Measurements from ENCODE around the gene RANBP17. TPM values are rescaled to one million over a fixed set of nuclear protein-coding genes. Genes with fewer than 3 reads are reported as not detected.

RANBP17 gene
- total and polyA plus RNA-seq, 2 experiments from 2014 or later: 43.8 to 53.1 TPM

GRCh38 chr5:170875811-170876210 lies 14.0 kb downstream of the RANBP17 start (continued):
- TF ChIP-seq ZNF462 (CRISPR knock-in tag; IDR thresholded peaks at IDR 0.05): no peak

DNA sequence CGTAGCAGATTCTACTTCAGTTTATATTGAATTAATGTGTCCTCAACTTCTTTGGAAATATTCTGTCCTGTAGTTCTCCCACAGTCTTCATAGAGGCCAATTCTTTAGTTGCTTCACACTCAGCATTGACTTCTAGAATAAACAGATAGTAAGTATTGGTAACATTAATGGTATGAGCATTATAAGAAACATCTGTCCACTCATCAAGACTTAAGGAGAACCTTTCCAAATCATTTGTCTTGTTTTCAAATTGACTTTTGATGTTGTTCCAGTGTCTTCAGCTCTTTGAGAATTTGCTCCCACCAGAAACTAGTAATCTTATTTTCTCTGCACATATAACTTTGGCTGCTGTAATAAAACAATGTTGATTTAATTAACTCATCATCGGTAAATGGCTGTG lies 18.3 kb downstream of the RANBP17 start:
- Histone ChIP-seq H3K79me2 (replicated peaks; ENCODE audit: insufficient read depth) (peaks cover 27% of the 10 kb centered on the region), H3K4me3 (no peak overlapping the region), H3K9me2 (ENCODE audit: insufficient read depth) (no peaks in the 10 kb centered on the region), H4K20me1 (replicated peaks; ENCODE audit: insufficient read depth) (peaks cover 7% of the 10 kb centered on the region), H3K27me3 (ENCODE audit: insufficient read depth) (no peaks in the 10 kb centered on the region), H3K4me2 (no peak overlapping the region), H2AFZ (no peak overlapping the region), H3K36me3 (ENCODE audit: insufficient read depth) (no peaks in the 10 kb centered on the region), H3K4me1 (ENCODE audit: insufficient read depth) (peaks cover 12% of the 10 kb centered on the region), H3K27ac (ENCODE audit: low read depth) (no peak overlapping the region), H3F3A (replicated peaks; ENCODE audit: low read depth) (no peaks in the 10 kb centered on the region)
- ATAC-seq: no peak
- H3K4me1 Mint-ChIP-seq: peaks cover 25% of the 10 kb centered on the region
- H3K9me3 Mint-ChIP-seq: no peaks in the 10 kb centered on the region
- DNase-seq (ENCODE audit: low spot score): no peak
- peaks cover 7% of the 10 kb centered on the region; the same call in 1 of the 3 replicates for H3K36me3 Mint-ChIP-seq (ENCODE audit: low read depth)
- H3K27me3 Mint-ChIP-seq (ENCODE audit: insufficient read depth, low read depth, poor library complexity): no peaks in the 10 kb centered on the region
- no peak overlapping the region for H3K27ac Mint-ChIP-seq
- no peak overlapping the region for H3K4me3 Mint-ChIP-seq
- no peak for TF ChIP-seq ZNF114 (CRISPR knock-in tag; IDR thresholded peaks at IDR 0.05)
- no peak for TF ChIP-seq ZNF331 (CRISPR knock-in tag; IDR thresholded peaks at IDR 0.05; ENCODE audit: low read depth)
- TF ChIP-seq ZNF462 (CRISPR knock-in tag; IDR thresholded peaks at IDR 0.05): no peak
- no peak for TF ChIP-seq JUNB (IDR thresholded peaks at IDR 0.05; ENCODE audit: unreplicated experiment)
- TF ChIP-seq EZH2 (IDR thresholded peaks at IDR 0.05; ENCODE audit: low read depth, unreplicated experiment): no peak
- TF ChIP-seq NANOG (IDR thresholded peaks at IDR 0.05; ENCODE audit: borderline replicate concordance): no peak
- no peak for TF ChIP-seq ETS1 (IDR thresholded peaks at IDR 0.05)
- no peak for TF ChIP-seq EZH2phosphoT487 (IDR thresholded peaks at IDR 0.05; ENCODE audit: unreplicated experiment)

Data from GM23338 (cell line).